Psoas muscle (tissue), 8 donors: ENCODE results near the gene ETDC. TPM values are rescaled to one million over a fixed set of nuclear protein-coding genes. Genes with fewer than 3 reads are reported as not detected.

Experiments used
- ATAC-seq, 4 donors: fragments of 200-7000 bp; cut with Tn5 transposase; one replicate each; pipeline ENCODE4 v1.9.1; 2020; ENCODE audit warnings: moderate library complexity in 3 of 4, mild to moderate bottlenecking in 2 of 4
- DNase-seq, 2 donors: peaks; one replicate each; pipeline ENCODE4 v3.0.0-alpha.2; 2020
- H3K27ac ChIP-seq: fragments of 200-600 bp; one replicate; pipeline ENCODE4 v1.8.0; 2022
- H3K27me3 ChIP-seq, 3 donors: fragments of 200-600 bp in 1 of 3; one replicate each; pipeline versions ENCODE4 v1.6.1 to v1.8.0; 2013 to 2022; ENCODE audit warnings: low read length in 2 of 3, mild to moderate bottlenecking in 2 of 3, moderate library complexity in 1 of 3; ENCODE audit not compliant: insufficient read depth in 3 of 3
- H3K36me3 ChIP-seq, 2 donors: fragments of 200-600 bp in 1 of 2; one replicate each; pipeline versions ENCODE4 v1.6.1 to v1.8.0; 2013 to 2022; ENCODE audit warnings: low read depth in 1 of 2, mild to moderate bottlenecking in 1 of 2, moderate library complexity in 1 of 2; ENCODE audit not compliant: insufficient read depth in 1 of 2
- H3K4me1 ChIP-seq: fragments of 200-600 bp; one replicate; pipeline ENCODE4 v1.8.0; 2022
- H3K4me3 ChIP-seq: fragments of 200-600 bp; one replicate; pipeline ENCODE4 v1.8.0; 2022; ENCODE audit warnings: mild to moderate bottlenecking
- H3K9me3 ChIP-seq: fragments of 200-600 bp; one replicate; pipeline ENCODE4 v1.8.0; 2022
- CTCF ChIP-seq: fragments of 200-600 bp; IDR thresholded peaks from one replicate; pipeline ENCODE4 v1.8.0; 2022; ENCODE audit warnings: antibody characterized with exemption
- WGBS, 3 donors: extraction: QIAGEN DNeasy Blood & Tissue Kit; methylation state at CpG; one replicate each; pipeline versions ENCODE4 v1.1.6 to v1.1.7; 2013; 5-methylcytosine and 5-hydroxymethylcytosine counted together
- intact Hi-C, 2 donors: fragments of 100-400 bp; cut with DNase I; formaldehyde crosslinking; loops; one replicate each; pipeline versions ENCODE4 v1.11.0 to v1.14.2; 2022
- polyA plus RNA-seq, 3 donors: library from polyadenylated mRNA; stranded (reverse); fragments of 200-250 nt; gene quantifications; one replicate each; pipeline ENCODE4 v1.2.3, GENCODE V29; 2013
- total RNA-seq, 4 donors: library from RNA; stranded (reverse); fragmentation: NEBNext Ultra II Directional in 2 of 4; extraction: Animal tissue kit (Norgen Biotek cat#: 25700) in 2 of 4; gene quantifications; one replicate each; pipeline versions ENCODE4 v1.2.1 to v1.2.4, GENCODE V29; 2021 to 2023
- donor health status: healthy with polysubstance abuse.
- donor health status: DM: no; HTN: no; CAD: no; lungs with moderate emphysema.
- donor health status: Bipolar disorder and iron deficiency.
- donor health status: healthy.
- donor health status: DM: yes; HTN: yes; CAD: no.
- donor health status: DM: no; HTN: no; CAD: no.
- donor health status: DM: no; HTN: no; CAD: no.
- donor health status: DM: yes; HTN: yes; CAD: no.

Gene ETDC
- total and polyA plus RNA-seq, 7 donors, result not detected

- H3K27me3 ChIP-seq, result no peaks in the 10 kb centered on the region
- no peak overlapping the region for H3K27ac ChIP-seq
- H3K4me1 ChIP-seq, result no peaks in the 10 kb centered on the region
- peak; percentile 25 to 79 (median 70) for ATAC-seq
- intact Hi-C loops, result no loop called here
- TF ChIP-seq CTCF, result no peak
- no peak for DNase-seq
- H3K4me3 ChIP-seq, result no peak overlapping the region
- H3K36me3 ChIP-seq, result no peaks in the 10 kb centered on the region
- no peaks in the 10 kb centered on the region for H3K9me3 ChIP-seq
Measured at GRCh38 chrX:135327299-135327698, 18.0 kb downstream of the ETDC start.

GRCh38 chrX:135328421-135329005 is 19.2 kb downstream of the ETDC start:
- no peak for ATAC-seq
- intact Hi-C loops, result no loop called here
- Histone ChIP-seq H3K36me3 (no peaks in the 10 kb centered on the region), H3K9me3 (no peaks in the 10 kb centered on the region), H3K27ac (no peak overlapping the region), H3K4me3 (no peak overlapping the region), H3K4me1 (no peaks in the 10 kb centered on the region), H3K27me3 (no peaks in the 10 kb centered on the region)
- DNase-seq, result no peak
- TF ChIP-seq CTCF, result no peak
- 78 to 94% (median 93%) methylated on average over 3 of the region's 3 CpGs for WGBS, 3 donors

- no peaks in the 10 kb centered on the region for H3K4me1 ChIP-seq
- ATAC-seq, result no peak
- intact Hi-C loops, result no loop called here
- H3K36me3 ChIP-seq, result no peaks in the 10 kb centered on the region
- no peaks in the 10 kb centered on the region for H3K27me3 ChIP-seq
- no peak overlapping the region for H3K27ac ChIP-seq
- whole genome bisulfite sequencing, 3 donors, result 7 to 23% (median 19%) methylated on average over 1 of the region's 1 CpG
- DNase-seq, result no peak
- H3K9me3 ChIP-seq, result no peaks in the 10 kb centered on the region
- H3K4me3 ChIP-seq, result no peak overlapping the region
- TF ChIP-seq CTCF, result no peak
Measured at GRCh38 chrX:135330706-135331105, 21.4 kb downstream of the ETDC start.

DNA sequence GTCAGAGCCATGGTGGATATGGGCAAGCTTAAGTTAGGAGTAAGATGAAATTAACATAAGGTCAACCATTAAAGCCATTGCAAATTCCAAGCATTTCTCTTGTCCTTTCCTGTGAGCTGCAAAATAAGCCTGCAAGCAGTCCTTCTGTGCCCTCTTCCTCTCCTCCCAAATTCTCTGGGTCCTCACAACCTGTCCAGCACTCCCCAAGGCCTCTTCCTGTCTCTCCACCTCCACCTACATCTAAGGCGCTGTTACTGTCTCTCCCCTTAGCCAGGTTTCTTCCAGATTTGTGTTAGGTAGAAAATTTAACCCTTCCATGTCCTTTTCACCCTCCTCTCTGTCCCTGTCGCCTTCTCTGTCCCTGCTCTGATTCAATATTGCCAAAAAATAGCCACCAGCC is 22.2 kb downstream of the ETDC start:
- Histone ChIP-seq H3K36me3 (no peaks in the 10 kb centered on the region), H3K4me1 (no peaks in the 10 kb centered on the region), H3K27me3 (peaks cover 0 to 2% (median 0%) of the 10 kb centered on the region in 3 donors), H3K27ac (no peak overlapping the region), H3K9me3 (no peaks in the 10 kb centered on the region), H3K4me3 (no peak overlapping the region)
- intact Hi-C loops, result no loop called here
- TF ChIP-seq CTCF, result no peak
- WGBS, 3 donors, result 48 to 93% (median 91%) methylated on average over 2 of the region's 2 CpGs
- no peak for DNase-seq
- no peak for ATAC-seq

- Histone ChIP-seq H3K36me3 (no peaks in the 10 kb centered on the region), H3K27me3 (peaks cover 0 to 5% (median 0%) of the 10 kb centered on the region in 3 donors), H3K27ac (no peak overlapping the region), H3K9me3 (no peaks in the 10 kb centered on the region), H3K4me3 (peak overlapping the region; percentile 76), H3K4me1 (peaks cover 10% of the 10 kb centered on the region)
- no peak for TF ChIP-seq CTCF
- DNase-seq (no peak), ATAC-seq (no peak)
- 48 to 67% (median 56%) methylated on average over 2 of the region's 2 CpGs for WGBS, 3 donors
- intact Hi-C loops, result no loop called here
Measured at GRCh38 chrX:135340831-135341230, 31.6 kb downstream of the ETDC start.
